BE2C (cell line): ENCODE data around the gene CTSW.

Experiments used
- DNase-seq: peaks from one replicate; pipeline ENCODE4 v3.0.0-alpha.2; 2020
- H3K27me3 ChIP-seq: fragments of 250-450 bp; sonication (Bioruptor Pico); 2 replicates; pipeline ENCODE4 v1.5.1; 2020; ENCODE audit warnings: mild to moderate bottlenecking
- H3K36me3 ChIP-seq: fragments of 250-450 bp; sonication (Bioruptor Pico); 2 replicates; pipeline ENCODE4 v1.5.1; 2020; ENCODE audit warnings: mild to moderate bottlenecking
- H3K4me1 ChIP-seq: fragments of 250-450 bp; sonication (Bioruptor Pico); 2 replicates; pipeline ENCODE4 v1.5.1; 2020
- H3K4me3 ChIP-seq: 2 replicates; pipeline ENCODE4 v1.5.1; 2011; ENCODE audit warnings: low read depth, low read length
- H3K9me3 ChIP-seq: fragments of 250-450 bp; sonication (Bioruptor Pico); 2 replicates; pipeline ENCODE4 v1.5.1; 2020
- CTCF ChIP-seq: IDR thresholded peaks from 2 replicates; pipeline ENCODE4 v1.5.1; 2012; ENCODE audit warnings: mild to moderate bottlenecking, low read depth, low read length

CTSW gene

GRCh38 chr11:65869643-65870306 is 9.9 kb upstream of the CTSW start:
- Histone ChIP-seq H3K4me3 (no peak overlapping the region), H3K36me3 (peaks cover 10% of the 10 kb centered on the region), H3K4me1 (peaks cover 13% of the 10 kb centered on the region), H3K27me3 (no peaks in the 10 kb centered on the region), H3K9me3 (no peaks in the 10 kb centered on the region)
- no peak for DNase-seq
- TF ChIP-seq CTCF = no peak

DNA sequence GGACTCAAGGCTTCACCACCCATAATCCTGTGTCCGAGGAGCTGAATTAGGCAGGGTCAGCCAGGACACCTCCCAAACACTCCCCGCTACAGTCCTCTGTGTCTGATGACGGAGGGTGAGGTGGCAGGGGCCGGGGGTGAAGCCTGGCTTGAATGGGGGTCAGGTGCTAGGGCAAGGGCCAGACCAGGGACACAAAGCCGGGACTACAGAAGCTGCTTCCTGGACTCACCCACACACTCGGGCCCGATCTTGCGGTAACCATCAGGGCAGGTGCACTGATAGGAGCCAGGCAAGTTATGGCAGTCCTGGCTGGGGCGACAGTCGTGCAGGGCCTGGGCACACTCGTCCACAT is 9.4 kb upstream of the CTSW start:
- H3K4me3 ChIP-seq = no peak overlapping the region
- H3K27me3 ChIP-seq = no peaks in the 10 kb centered on the region
- TF ChIP-seq CTCF = no peak
- no peak for DNase-seq
- H3K9me3 ChIP-seq = no peaks in the 10 kb centered on the region
- H3K4me1 ChIP-seq = peaks cover 13% of the 10 kb centered on the region
- H3K36me3 ChIP-seq = peaks cover 5% of the 10 kb centered on the region

DNA sequence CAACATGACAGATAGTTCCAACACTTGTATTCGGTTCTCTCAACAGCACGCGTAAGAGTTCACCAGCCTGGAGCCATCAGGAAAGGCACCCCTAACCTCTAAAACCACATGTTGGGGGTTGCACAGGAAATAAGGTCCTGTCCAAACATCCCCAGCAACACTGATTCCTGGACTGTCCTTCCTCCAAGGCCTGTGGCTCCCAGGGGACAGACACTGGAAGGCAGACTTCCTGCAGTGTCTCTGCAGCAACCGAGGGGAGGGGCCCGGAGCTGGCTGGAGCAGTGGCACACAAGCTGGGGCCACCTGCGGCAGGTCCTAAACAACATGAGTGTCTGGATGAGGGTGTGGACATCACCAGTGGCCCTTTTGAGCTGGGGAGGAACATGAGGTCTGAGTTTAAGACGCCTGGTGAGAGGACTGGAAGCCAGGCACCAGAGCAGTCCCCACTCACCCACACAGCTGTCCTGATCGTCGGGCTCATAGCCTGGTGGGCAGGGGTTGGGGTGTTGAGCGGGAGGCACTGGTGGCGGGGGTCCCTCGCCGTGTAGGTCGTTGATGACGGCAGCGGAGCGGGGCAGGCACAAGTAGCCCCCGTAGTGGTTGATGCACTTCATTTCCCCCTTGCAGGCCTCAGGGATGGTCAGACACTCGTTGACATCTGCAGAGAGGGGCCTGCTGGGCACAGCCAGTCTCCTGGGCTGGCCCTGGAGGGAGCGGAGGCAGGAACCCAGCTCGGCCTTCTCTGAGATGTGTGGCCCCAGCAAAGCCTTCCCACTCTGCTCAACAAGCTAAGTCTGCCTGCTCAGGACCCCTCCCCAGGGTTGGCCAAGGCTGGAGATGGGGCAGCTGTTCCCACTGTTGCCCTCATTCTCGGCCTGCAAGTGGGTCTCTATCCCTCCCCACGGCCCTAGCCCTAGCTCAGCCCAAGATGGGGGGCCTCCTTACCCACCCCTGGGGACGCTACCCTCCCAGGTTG is 8.6 kb upstream of the CTSW start:
- Histone ChIP-seq H3K9me3 (no peaks in the 10 kb centered on the region), H3K4me1 (peaks cover 13% of the 10 kb centered on the region), H3K27me3 (no peaks in the 10 kb centered on the region), H3K4me3 (no peak overlapping the region), H3K36me3 (no peaks in the 10 kb centered on the region)
- DNase-seq = peak; percentile 86
- no peak for TF ChIP-seq CTCF

- no peaks in the 10 kb centered on the region for H3K27me3 ChIP-seq
- H3K9me3 ChIP-seq = no peaks in the 10 kb centered on the region
- DNase-seq = no peak
- no peak for TF ChIP-seq CTCF
- peak overlapping the region; percentile 8; the same call in 1 of the 2 replicates for H3K4me3 ChIP-seq
- H3K4me1 ChIP-seq = peaks cover 13% of the 10 kb centered on the region
- no peaks in the 10 kb centered on the region for H3K36me3 ChIP-seq
Observed at GRCh38 chr11:65871811-65872548, 7.7 kb upstream of the CTSW start.

DNA sequence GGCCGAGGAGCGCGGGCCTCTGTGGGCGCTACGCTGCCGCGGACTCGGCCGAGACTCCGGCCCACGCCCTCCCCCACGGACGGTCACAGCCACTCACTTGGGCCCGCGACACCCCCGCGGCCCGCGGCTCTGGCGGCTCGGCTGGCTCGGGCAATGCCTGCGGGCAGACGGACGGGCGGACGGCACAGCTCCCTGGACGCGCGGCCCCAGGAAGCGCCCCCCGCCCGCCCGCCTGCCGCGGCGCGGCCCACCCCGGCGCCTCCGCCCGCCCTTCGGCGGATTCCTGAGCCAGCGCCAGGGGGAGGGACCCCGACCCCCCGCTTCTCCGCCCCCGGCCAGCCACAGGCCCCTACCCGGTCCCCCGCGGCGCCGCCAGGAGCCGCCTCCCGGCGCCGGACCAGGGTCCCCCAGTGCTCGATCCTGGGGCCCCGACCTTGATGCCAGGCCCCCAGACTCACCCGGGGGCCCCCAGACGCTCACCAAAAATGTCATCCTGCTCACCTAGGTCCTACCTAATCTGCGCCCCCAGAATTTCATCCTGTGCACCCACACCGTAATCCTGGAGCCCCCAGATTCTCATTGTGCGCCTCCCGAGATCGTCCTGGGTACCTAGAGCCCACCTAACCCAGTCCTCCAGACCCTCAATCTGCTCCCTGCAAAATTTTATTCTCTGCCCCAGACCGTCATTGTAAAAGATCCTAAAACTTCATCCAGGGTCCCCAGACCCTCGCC is 6.9 kb upstream of the CTSW start, which contains the start of gene EFEMP2:
Gene EFEMP2, minus strand, starts transcription at position 215 of the 732 bp plus-strand sequence. CDS start 446 bp downstream, outside the sequence.
- no peaks in the 10 kb centered on the region for H3K9me3 ChIP-seq
- peaks cover 13% of the 10 kb centered on the region for H3K4me1 ChIP-seq
- H3K27me3 ChIP-seq = no peaks in the 10 kb centered on the region
- no peaks in the 10 kb centered on the region for H3K36me3 ChIP-seq
- peak within 1 kb of the TSS; percentile 59 for H3K4me3 ChIP-seq
- DNase-seq = no peak
- TF ChIP-seq CTCF = no peak
